ENCODE results near the gene ORM1.

ORM1 gene

GRCh38 chr9:114359801-114360200 is 36.9 kb downstream of the ORM1 start:
- in situ Hi-C loops (cut with HindIII; ENCODE audit: low sequenced_read_pairs): no loop called here
- DNase-seq (ENCODE audit: low read depth, low spot score): no peak
- no peak for TF ChIP-seq CTCF (IDR thresholded peaks at IDR 0.05; ENCODE audit: low read depth, low read length)
- H3K4me3 ChIP-seq (ENCODE audit: low read depth, low read length): no peak overlapping the region

DNA sequence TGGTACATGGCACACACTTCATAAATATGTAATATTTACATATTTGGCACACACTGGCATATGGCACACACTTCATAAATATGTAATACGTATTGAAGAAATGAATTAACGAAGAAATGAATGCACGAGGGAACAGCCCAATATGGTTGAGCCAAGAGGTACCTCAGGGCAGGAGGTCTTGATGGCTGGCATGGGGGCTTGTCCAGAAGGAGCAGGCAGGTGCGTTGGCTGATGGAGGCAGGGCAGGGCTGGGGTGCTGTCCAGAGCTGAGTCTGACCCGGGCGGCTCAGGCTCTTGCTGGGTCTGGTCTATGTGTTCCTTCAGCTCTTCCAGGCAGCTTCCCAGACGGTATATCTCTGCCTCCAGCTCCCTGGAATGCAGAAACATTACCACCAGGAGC is 38.6 kb downstream of the ORM1 start:
- no peak for TF ChIP-seq CTCF (IDR thresholded peaks at IDR 0.05; ENCODE audit: low read depth, low read length)
- in situ Hi-C loops (cut with HindIII; ENCODE audit: low sequenced_read_pairs): no loop called here
- H3K4me3 ChIP-seq (ENCODE audit: low read depth, low read length): no peak overlapping the region
- no peak for DNase-seq (ENCODE audit: low read depth, low spot score)

DNA sequence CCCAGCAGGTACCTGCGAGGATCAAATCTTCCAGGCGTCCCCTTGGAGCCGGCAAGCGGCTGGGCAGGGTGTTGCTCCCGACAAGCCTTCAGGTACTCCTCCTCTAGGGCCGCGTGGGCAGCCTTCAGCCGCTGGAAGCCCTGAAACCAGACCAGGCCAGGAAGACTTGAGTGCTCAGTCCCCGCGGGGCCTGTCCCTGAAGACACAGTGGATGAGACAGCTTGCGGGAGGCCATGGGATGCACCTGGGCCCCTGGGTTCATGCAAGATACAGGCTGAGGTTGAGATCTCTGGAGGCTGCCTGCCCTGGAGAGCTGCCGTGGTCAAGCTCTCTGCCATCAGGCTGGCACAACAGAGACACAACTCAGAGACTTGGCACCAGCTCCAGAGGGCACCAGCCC is 39.5 kb downstream of the ORM1 start:
- no peak for DNase-seq (ENCODE audit: low read depth, low spot score)
- in situ Hi-C loops (cut with HindIII; ENCODE audit: low sequenced_read_pairs): no loop called here
- no peak for TF ChIP-seq CTCF (IDR thresholded peaks at IDR 0.05; ENCODE audit: low read depth, low read length)
- H3K4me3 ChIP-seq (ENCODE audit: low read depth, low read length): no peak overlapping the region

DNA sequence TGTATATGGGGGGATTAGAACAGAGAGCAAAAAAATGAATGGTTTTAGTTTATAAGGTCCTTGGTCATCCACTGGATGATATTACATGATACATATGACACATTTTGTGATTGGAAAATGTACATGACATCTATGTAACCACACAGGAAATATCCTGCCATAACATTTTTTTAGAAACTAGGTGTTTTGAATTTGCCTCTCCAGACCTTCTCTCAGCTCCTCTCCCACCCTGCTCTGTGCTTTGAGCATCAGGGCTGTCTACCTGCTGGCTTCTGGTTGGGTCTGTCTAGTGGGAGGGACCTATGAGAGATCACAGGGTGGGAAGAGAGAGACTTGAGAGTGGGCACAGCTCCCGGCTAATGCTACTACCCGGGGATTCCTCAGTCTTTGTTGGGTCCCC is 40.5 kb downstream of the ORM1 start:
- no peak overlapping the region for H3K4me3 ChIP-seq (ENCODE audit: low read depth, low read length)
- in situ Hi-C loops (cut with HindIII; ENCODE audit: low sequenced_read_pairs): no loop called here
- no peak for DNase-seq (ENCODE audit: low read depth, low spot score)
- TF ChIP-seq CTCF (IDR thresholded peaks at IDR 0.05; ENCODE audit: low read depth, low read length): no peak

- in situ Hi-C loops (cut with HindIII; ENCODE audit: low sequenced_read_pairs): no loop called here
- no peak overlapping the region for H3K4me3 ChIP-seq (ENCODE audit: low read depth, low read length)
- DNase-seq (ENCODE audit: low read depth, low spot score): peak; percentile 76
- no peak for TF ChIP-seq CTCF (IDR thresholded peaks at IDR 0.05; ENCODE audit: low read depth, low read length)
These were observed 41.5 kb downstream of the ORM1 start for GRCh38 chr9:114364134-114365041.

DNA sequence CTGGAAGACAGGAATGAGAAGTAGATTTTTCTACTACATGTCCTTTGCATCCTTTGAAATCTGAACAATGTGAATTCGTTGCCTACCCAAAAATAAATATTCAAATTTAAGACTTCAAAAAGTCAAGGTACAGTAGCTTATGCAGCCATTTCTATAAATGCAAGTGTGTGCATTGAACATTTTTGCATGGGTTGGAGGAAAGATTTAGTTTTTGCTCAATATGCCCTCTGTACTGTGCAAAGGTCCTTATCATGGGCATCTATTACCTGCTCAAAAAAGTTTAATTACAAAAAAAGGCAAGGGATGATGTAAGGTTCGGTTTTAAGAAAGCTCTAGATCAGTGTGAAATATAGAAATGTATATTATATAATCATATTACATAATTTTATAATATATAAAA is 42.3 kb downstream of the ORM1 start:
- in situ Hi-C loops (cut with HindIII; ENCODE audit: low sequenced_read_pairs): no loop called here
- no peak for TF ChIP-seq CTCF (IDR thresholded peaks at IDR 0.05; ENCODE audit: low read depth, low read length)
- no peak for DNase-seq (ENCODE audit: low read depth, low spot score)
- no peak overlapping the region for H3K4me3 ChIP-seq (ENCODE audit: low read depth, low read length)
